ENCODE measurements around the gene GTPBP6.

Gene GTPBP6

GRCh38 chrX:363621-364375, 45.2 kb upstream of the GTPBP6 start:
- H3F3A ChIP-seq (ENCODE audit: control insufficient read depth, insufficient read depth) = 0 out of 2 replicates have a peak, but pooled peaks cover 5% of the 10 kb centered on the region
- peaks cover 79% of the 10 kb centered on the region for H3K79me2 ChIP-seq (ENCODE audit: control insufficient read depth, low read length)
- H3K4me3 ChIP-seq (ENCODE audit: low read length) = no peak overlapping the region
- peaks cover 14% of the 10 kb centered on the region for H3K4me1 ChIP-seq (ENCODE audit: control insufficient read depth, low read length)
- no peak for TF ChIP-seq EZH2phosphoT487 (IDR thresholded peaks at IDR 0.05; ENCODE audit: borderline replicate concordance, low read length)
- TF ChIP-seq CTCF (IDR thresholded peaks at IDR 0.05; ENCODE audit: low read depth, low read length, poor library complexity, severe bottlenecking) = no peak
- peaks cover 70% of the 10 kb centered on the region for H3K36me3 ChIP-seq (ENCODE audit: control insufficient read depth, low read length)
- no peak overlapping the region for H3K27ac ChIP-seq (ENCODE audit: low read depth, low read length)
- H3K27me3 ChIP-seq (ENCODE audit: control insufficient read depth, low read length) = no peaks in the 10 kb centered on the region
- no peak overlapping the region for H3K4me2 ChIP-seq (ENCODE audit: low read length)
- peaks cover 5% of the 10 kb centered on the region; the same call in 1 of the 2 replicates for H4K20me1 ChIP-seq (ENCODE audit: control insufficient read depth, insufficient read depth, low read depth, low read length)
- no peaks in the 10 kb centered on the region for H3K9me2 ChIP-seq (replicated peaks; ENCODE audit: control insufficient read depth, low read length)
- peaks cover 9% of the 10 kb centered on the region; the same call in 1 of the 2 replicates for H3K9me3 ChIP-seq (ENCODE audit: control insufficient read depth, insufficient read depth, low read length)

- Histone ChIP-seq H3K36me3 (ENCODE audit: control insufficient read depth, low read length) (peaks cover 75% of the 10 kb centered on the region), H3K9me2 (replicated peaks; ENCODE audit: control insufficient read depth, low read length) (no peaks in the 10 kb centered on the region), H3K4me1 (ENCODE audit: control insufficient read depth, low read length) (peaks cover 7% of the 10 kb centered on the region), H3K27me3 (ENCODE audit: control insufficient read depth, low read length) (no peaks in the 10 kb centered on the region), H3K4me2 (ENCODE audit: low read length) (no peak overlapping the region), H3K27ac (ENCODE audit: low read depth, low read length) (no peak overlapping the region), H3F3A (ENCODE audit: control insufficient read depth, insufficient read depth) (0 out of 2 replicates have a peak, but pooled peaks cover 5% of the 10 kb centered on the region), H3K9me3 (ENCODE audit: control insufficient read depth, insufficient read depth, low read length) (peaks cover 9% of the 10 kb centered on the region; the same call in 1 of the 2 replicates), H4K20me1 (ENCODE audit: control insufficient read depth, insufficient read depth, low read depth, low read length) (peaks cover 5% of the 10 kb centered on the region; the same call in 1 of the 2 replicates), H3K4me3 (ENCODE audit: low read length) (no peak overlapping the region), H3K79me2 (ENCODE audit: control insufficient read depth, low read length) (peaks cover 79% of the 10 kb centered on the region)
- no peak for TF ChIP-seq CTCF (IDR thresholded peaks at IDR 0.05; ENCODE audit: low read depth, low read length, poor library complexity, severe bottlenecking)
- no peak for TF ChIP-seq EZH2phosphoT487 (IDR thresholded peaks at IDR 0.05; ENCODE audit: borderline replicate concordance, low read length)
Observed at GRCh38 chrX:362937-363620, 44.5 kb upstream of the GTPBP6 start.

- Histone ChIP-seq H3K36me3 (ENCODE audit: control insufficient read depth, low read length) (peaks cover 75% of the 10 kb centered on the region), H3K4me2 (ENCODE audit: low read length) (no peak overlapping the region), H3K9me3 (ENCODE audit: control insufficient read depth, insufficient read depth, low read length) (peaks cover 9% of the 10 kb centered on the region; the same call in 1 of the 2 replicates), H3K79me2 (ENCODE audit: control insufficient read depth, low read length) (peaks cover 79% of the 10 kb centered on the region), H3K27ac (ENCODE audit: low read depth, low read length) (no peak overlapping the region), H4K20me1 (ENCODE audit: control insufficient read depth, insufficient read depth, low read depth, low read length) (no peaks in the 10 kb centered on the region; the same call in 1 of the 2 replicates), H3K4me1 (ENCODE audit: control insufficient read depth, low read length) (no peaks in the 10 kb centered on the region; the same call in 1 of the 2 replicates), H3K4me3 (ENCODE audit: low read length) (no peak overlapping the region), H3K27me3 (ENCODE audit: control insufficient read depth, low read length) (no peaks in the 10 kb centered on the region), H3K9me2 (replicated peaks; ENCODE audit: control insufficient read depth, low read length) (no peaks in the 10 kb centered on the region), H3F3A (ENCODE audit: control insufficient read depth, insufficient read depth) (0 out of 2 replicates have a peak, but pooled peaks cover 2% of the 10 kb centered on the region)
- TF ChIP-seq CTCF (IDR thresholded peaks at IDR 0.05; ENCODE audit: low read depth, low read length, poor library complexity, severe bottlenecking) = no peak
- no peak for TF ChIP-seq EZH2phosphoT487 (IDR thresholded peaks at IDR 0.05; ENCODE audit: borderline replicate concordance, low read length)
Observed at GRCh38 chrX:362351-362750, 43.8 kb upstream of the GTPBP6 start.

All from DOHH2 (cell line).